Colon (tissue), 2 donors: ENCODE measurements around the gene OAT.

Source experiments
- FAIRE-seq: peaks from 2 replicates; lab custom pipeline; 2012; peaks lifted over from hg19 to GRCh38; lab: Jason Lieb, UNC
- donor health status: control.
- donor health status: control.

Gene OAT

DNA sequence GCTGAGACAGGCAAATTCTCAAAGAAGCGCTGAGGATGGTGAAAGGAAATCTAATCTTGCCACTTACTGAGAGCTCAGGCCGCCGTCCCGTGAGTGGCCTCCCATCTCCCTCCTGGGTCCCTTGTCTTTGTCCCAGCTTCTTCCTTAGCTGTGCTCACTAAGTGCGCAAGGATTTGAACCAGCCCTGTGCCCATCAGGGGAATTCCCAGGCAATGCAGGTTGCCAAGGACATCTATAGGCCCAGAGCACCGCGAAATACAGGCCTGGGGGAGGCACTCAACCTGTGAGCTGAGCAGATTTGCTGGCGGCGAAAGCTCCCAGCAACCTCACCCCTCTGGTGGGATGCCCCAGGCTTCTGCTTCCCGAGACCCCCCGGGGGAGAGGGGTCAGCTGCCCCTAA is 64.8 kb downstream of the OAT start:
- no peak for FAIRE-seq

- FAIRE-seq: no peak
Observed at GRCh38 chr10:124353091-124353815, 65.5 kb downstream of the OAT start.

DNA sequence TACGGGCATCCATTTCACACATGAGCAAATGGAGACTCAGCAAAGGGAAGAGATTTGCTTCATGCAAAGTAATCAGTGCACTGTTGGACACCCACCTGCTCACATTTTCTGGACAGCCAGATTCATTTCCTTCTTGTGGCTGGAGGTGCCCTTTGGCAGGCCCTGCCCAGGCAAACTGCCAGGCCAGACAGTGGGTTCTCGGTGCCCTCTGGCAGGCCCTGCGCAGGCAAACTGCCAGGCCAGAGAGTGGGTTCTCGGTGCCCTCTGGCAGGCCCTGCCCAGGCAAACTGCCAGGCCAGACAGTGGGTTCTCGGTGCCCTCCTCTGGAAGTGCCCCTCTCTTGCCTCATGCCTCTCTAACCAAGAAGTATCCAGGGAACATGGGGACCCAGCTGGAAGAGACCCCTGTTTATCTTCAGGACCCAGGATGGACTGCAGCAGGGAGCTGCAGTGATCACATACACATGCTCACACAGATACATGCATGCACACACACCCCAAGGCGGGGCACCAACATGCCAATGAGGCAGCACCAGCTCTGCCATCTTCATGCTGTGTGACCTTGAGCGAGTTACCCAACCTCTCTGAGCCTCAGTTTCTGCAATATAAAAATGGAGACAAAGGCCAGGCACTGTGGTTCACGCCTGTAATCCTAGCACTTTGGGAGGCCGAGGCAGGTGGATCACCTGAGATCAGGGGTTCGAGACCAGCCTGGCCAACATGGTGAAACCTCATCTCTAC is 67.1 kb downstream of the OAT start:
- FAIRE-seq: no peak

DNA sequence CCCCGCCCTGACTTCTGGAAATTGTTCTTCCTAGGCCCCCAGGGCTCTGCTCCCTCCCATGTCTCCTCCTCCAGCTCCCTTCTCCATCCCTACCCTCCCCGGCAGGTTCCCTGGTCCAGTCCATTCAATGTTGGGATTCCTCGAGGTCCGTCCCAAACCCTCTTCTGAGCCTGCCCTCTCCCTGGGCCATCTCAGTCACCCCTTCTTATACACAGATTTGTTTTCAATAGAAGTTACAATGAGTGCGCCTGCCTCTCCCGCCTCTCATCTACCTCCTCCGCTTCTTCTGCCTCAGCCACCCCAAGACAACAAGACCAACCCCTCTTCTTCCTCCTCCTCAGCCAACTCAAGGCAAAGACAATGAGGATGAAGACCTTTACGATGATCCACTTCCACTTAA is 67.9 kb downstream of the OAT start:
- FAIRE-seq: no peak

DNA sequence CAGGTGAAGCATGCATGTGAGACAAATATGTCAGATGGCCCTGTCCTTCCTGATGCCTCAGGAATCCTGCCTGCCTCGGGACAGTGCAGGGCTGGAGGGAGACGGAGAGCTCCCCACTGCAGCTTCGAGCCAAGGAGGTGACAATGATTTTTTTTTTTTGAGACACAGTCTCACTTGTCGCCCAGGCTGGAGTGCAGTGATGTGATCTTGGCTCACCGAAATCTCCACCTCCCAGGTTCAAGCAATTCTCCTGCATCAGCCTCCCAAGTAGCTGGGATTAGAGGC is 68.8 kb downstream of the OAT start:
- FAIRE-seq: no peak

GRCh38 chr10:124349231-124349995 is 69.3 kb downstream of the OAT start:
- no peak for FAIRE-seq

DNA sequence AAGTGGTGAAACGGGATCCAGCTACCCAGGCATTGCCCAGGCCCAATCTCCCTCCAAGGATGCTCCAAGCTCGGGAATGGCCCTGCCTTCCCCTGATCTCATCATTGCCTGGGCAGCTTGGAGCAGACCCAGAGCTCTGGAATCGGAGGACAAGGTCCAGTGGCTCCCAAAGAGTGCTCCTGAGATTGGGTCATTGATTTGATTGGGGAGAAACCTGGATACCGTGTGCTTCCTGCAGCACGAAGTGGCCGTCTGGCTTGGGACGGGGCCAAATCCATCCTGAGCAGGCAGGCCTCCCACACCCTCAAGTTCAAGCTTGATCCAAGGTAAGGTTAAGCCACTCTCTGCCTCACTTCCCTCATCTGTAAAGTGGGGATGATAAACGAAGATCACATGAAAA is 69.9 kb downstream of the OAT start:
- FAIRE-seq: no peak

DNA sequence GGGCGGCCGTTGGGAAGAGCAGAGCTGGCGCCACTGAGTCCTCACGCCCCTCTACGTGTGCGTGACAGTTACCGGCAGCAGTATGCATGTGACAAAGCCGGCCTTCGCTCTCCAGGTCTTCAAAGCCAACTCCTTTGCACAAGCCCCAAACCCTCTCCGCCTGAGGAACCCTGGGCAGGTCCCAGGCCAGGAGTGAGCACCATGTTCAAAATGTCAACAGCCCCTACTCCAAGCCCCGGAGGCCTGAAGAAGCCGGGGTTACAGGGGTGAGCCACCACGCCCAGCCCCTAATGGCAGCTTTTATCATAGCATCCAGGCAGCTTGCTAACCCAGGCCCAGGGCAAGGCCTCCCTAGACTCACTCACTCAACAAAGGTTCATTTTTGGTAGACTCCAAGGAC is 70.8 kb downstream of the OAT start:
- FAIRE-seq: no peak
